ENCODE results near the gene NFIL3. TPM values are rescaled to one million over a fixed set of nuclear protein-coding genes. Genes with fewer than 3 reads are reported as not detected.

The NFIL3 gene
- polyA plus RNA-seq, 1 donor from 2014 or later = 31.6 TPM

DNA sequence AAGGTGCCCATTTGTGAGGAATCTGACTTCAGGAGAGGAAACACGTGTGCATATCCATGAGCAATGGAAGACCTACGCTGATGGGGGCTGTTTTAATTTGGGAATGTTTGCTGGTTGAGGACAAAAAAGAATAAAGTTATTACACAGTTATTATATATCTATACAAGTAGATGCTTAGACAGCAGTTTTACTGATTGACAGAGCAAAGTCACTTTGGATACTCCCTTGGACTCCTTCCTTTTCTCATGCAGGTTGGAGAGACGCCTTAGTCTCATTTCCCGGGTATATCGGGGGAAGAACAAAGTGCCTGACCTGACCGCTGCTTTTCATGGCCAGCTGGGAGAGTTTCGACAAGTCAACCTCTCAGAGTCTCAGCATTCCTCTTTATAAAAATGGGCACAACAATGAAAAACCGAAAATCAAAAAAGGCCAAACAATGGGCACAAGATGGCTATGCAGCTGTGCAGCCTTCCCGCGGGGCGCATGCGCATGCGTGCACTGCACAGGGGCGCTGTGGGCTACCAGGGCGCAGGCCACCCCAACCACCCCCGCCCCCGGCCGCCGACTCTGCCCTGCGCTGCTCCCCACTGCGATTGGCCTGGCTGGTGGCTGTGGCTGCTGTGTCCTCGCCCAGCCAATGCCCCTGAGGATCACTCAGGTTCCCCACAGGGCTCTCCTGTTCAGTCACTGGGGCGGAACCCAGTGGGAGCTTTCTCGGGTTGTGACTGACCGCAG is 18.1 kb downstream of the NFIL3 start:
- Histone ChIP-seq H3K79me2 (replicated peaks; ENCODE audit: insufficient read depth, low read length) (peaks cover 4% of the 10 kb centered on the region), H3K4me2 (ENCODE audit: low read length) (no peak overlapping the region), H3K4me3 (ENCODE audit: low read length) (no peak overlapping the region), H3K36me3 (ENCODE audit: insufficient read depth, low read length) (no peaks in the 10 kb centered on the region), H3K9ac (ENCODE audit: low read length) (no peak overlapping the region), H3K27me3 (ENCODE audit: insufficient read depth, low read depth, low read length) (no peaks in the 10 kb centered on the region), H3F3A (ENCODE audit: insufficient read depth, low read length, poor library complexity, severe bottlenecking) (no peaks in the 10 kb centered on the region), H3K9me3 (ENCODE audit: low read length) (no peaks in the 10 kb centered on the region), H3K27ac (ENCODE audit: low read length) (no peak overlapping the region), H2AFZ (ENCODE audit: low read depth, low read length) (no peak overlapping the region), H3K9me2 (ENCODE audit: insufficient read depth, low read length) (no peaks in the 10 kb centered on the region), H4K20me1 (ENCODE audit: insufficient read depth) (peaks cover 4% of the 10 kb centered on the region)
- no peak for TF ChIP-seq TAF1 (IDR thresholded peaks at IDR 0.05; ENCODE audit: low read depth)
- TF ChIP-seq EZH2 (IDR thresholded peaks at IDR 0.05; ENCODE audit: borderline replicate concordance, insufficient read depth, low read length, poor library complexity, severe bottlenecking) = no peak
- TF ChIP-seq EP300 (conservative IDR thresholded peaks at IDR 0.05; ENCODE audit: poor library complexity, severe bottlenecking) = no peak
- no peak for TF ChIP-seq SMC3 (conservative IDR thresholded peaks at IDR 0.05; ENCODE audit: poor library complexity)
- TF ChIP-seq, protein P1, sequence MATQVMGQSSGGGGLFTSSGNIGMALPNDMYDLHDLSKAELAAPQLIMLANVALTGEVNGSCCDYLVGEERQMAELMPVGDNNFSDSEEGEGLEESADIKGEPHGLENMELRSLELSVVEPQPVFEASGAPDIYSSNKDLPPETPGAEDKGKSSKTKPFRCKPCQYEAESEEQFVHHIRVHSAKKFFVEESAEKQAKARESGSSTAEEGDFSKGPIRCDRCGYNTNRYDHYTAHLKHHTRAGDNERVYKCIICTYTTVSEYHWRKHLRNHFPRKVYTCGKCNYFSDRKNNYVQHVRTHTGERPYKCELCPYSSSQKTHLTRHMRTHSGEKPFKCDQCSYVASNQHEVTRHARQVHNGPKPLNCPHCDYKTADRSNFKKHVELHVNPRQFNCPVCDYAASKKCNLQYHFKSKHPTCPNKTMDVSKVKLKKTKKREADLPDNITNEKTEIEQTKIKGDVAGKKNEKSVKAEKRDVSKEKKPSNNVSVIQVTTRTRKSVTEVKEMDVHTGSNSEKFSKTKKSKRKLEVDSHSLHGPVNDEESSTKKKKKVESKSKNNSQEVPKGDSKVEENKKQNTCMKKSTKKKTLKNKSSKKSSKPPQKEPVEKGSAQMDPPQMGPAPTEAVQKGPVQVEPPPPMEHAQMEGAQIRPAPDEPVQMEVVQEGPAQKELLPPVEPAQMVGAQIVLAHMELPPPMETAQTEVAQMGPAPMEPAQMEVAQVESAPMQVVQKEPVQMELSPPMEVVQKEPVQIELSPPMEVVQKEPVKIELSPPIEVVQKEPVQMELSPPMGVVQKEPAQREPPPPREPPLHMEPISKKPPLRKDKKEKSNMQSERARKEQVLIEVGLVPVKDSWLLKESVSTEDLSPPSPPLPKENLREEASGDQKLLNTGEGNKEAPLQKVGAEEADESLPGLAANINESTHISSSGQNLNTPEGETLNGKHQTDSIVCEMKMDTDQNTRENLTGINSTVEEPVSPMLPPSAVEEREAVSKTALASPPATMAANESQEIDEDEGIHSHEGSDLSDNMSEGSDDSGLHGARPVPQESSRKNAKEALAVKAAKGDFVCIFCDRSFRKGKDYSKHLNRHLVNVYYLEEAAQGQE (IDR thresholded peaks at IDR 0.05; ENCODE audit: borderline replicate concordance) = no peak
- TF ChIP-seq, protein P2, sequence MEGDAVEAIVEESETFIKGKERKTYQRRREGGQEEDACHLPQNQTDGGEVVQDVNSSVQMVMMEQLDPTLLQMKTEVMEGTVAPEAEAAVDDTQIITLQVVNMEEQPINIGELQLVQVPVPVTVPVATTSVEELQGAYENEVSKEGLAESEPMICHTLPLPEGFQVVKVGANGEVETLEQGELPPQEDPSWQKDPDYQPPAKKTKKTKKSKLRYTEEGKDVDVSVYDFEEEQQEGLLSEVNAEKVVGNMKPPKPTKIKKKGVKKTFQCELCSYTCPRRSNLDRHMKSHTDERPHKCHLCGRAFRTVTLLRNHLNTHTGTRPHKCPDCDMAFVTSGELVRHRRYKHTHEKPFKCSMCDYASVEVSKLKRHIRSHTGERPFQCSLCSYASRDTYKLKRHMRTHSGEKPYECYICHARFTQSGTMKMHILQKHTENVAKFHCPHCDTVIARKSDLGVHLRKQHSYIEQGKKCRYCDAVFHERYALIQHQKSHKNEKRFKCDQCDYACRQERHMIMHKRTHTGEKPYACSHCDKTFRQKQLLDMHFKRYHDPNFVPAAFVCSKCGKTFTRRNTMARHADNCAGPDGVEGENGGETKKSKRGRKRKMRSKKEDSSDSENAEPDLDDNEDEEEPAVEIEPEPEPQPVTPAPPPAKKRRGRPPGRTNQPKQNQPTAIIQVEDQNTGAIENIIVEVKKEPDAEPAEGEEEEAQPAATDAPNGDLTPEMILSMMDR (IDR thresholded peaks at IDR 0.05; ENCODE audit: poor library complexity, severe bottlenecking) = no peak
- no peak for TF ChIP-seq RAD21 (conservative IDR thresholded peaks at IDR 0.05)
- no peak for TF ChIP-seq MXI1 (conservative IDR thresholded peaks at IDR 0.05; ENCODE audit: poor library complexity, severe bottlenecking)
- no peak for TF ChIP-seq POLR2AphosphoS5 (IDR thresholded peaks at IDR 0.05)

DNA sequence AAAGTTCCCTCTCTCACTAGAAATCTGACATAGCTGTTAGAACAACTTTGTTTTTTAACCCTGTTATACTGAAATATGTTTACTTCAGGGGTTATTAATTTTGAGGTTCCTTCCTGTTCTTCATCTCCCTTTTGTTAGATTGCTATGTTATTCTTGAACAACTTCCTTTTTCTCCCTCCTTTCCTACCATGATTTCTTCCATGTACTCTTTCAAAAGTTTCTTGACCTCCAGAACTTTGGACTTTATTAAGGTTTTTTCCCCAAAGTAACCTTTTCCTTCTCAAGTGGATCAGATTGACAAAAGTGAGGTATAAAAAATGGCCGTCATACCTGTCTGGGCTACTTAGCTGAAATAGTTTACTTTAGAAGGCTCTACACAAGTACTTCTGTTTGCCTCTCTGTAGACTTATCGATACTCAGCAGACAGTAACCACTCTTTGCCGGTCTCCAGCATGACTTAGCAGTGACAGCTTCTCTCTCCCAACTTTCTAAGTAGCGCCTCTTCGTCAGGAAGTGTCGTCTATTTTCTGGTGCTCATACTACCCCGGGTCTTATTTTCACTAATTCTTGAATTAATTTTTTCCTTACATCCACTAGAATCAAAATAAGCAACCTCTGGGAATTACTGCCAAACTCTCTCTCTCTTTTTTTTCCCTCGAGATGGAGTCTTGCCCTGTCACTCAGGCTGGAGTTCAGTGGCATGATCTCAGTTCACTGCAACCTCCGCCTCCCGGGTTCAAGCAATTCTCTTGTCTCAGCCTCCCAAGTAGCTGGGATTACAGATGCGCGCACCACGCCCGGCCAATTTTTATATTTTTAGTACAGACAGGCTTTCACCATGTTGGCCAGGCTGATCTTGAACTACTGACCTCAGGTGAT is 19.7 kb downstream of the NFIL3 start:
- Histone ChIP-seq H3K9me3 (ENCODE audit: low read length) (no peaks in the 10 kb centered on the region), H3K36me3 (ENCODE audit: insufficient read depth, low read length) (no peaks in the 10 kb centered on the region), H2AFZ (ENCODE audit: low read depth, low read length) (no peak overlapping the region), H4K20me1 (ENCODE audit: insufficient read depth) (no peaks in the 10 kb centered on the region), H3F3A (ENCODE audit: insufficient read depth, low read length, poor library complexity, severe bottlenecking) (no peaks in the 10 kb centered on the region), H3K9me2 (ENCODE audit: insufficient read depth, low read length) (no peaks in the 10 kb centered on the region), H3K27me3 (ENCODE audit: insufficient read depth, low read depth, low read length) (no peaks in the 10 kb centered on the region), H3K27ac (ENCODE audit: low read length) (no peak overlapping the region), H3K79me2 (replicated peaks; ENCODE audit: insufficient read depth, low read length) (no peaks in the 10 kb centered on the region), H3K4me2 (ENCODE audit: low read length) (no peak overlapping the region), H3K4me3 (ENCODE audit: low read length) (no peak overlapping the region), H3K9ac (ENCODE audit: low read length) (no peak overlapping the region)
- no peak for TF ChIP-seq POLR2AphosphoS5 (IDR thresholded peaks at IDR 0.05)
- TF ChIP-seq SMC3 (conservative IDR thresholded peaks at IDR 0.05; ENCODE audit: poor library complexity) = no peak
- TF ChIP-seq, protein P1 (IDR thresholded peaks at IDR 0.05; ENCODE audit: borderline replicate concordance) = no peak
- TF ChIP-seq RAD21 (conservative IDR thresholded peaks at IDR 0.05) = no peak
- no peak for TF ChIP-seq EP300 (conservative IDR thresholded peaks at IDR 0.05; ENCODE audit: poor library complexity, severe bottlenecking)
- TF ChIP-seq, protein P2 (IDR thresholded peaks at IDR 0.05; ENCODE audit: poor library complexity, severe bottlenecking) = no peak
- TF ChIP-seq EZH2 (IDR thresholded peaks at IDR 0.05; ENCODE audit: borderline replicate concordance, insufficient read depth, low read length, poor library complexity, severe bottlenecking) = no peak
- TF ChIP-seq TAF1 (IDR thresholded peaks at IDR 0.05; ENCODE audit: low read depth) = no peak
- TF ChIP-seq MXI1 (conservative IDR thresholded peaks at IDR 0.05; ENCODE audit: poor library complexity, severe bottlenecking) = no peak
